ENCODE data around the gene CSF3R.
"Not testable (repeated sequence)": the region's sequence is repeated elsewhere in the genome, so short reads cannot be mapped to it uniquely, and the experiment has no call there.

The CSF3R gene

GRCh38 chr1:36489258-36490051 lies 6.7 kb upstream of the CSF3R start:
- not testable (repeated sequence) for H3K4me1 ChIP-seq (ENCODE audit: control insufficient read depth, insufficient read depth, low read length); H3K4me2 ChIP-seq (ENCODE audit: low read length); H3K9ac ChIP-seq (ENCODE audit: low read depth, low read length); H3K9me3 ChIP-seq (replicated peaks; ENCODE audit: low read length); H3K36me3 ChIP-seq (ENCODE audit: insufficient read depth, low read length); H3K4me3 ChIP-seq (ENCODE audit: low read length)
- peaks cover 31% of the 10 kb centered on the region for H3K27me3 ChIP-seq (ENCODE audit: control insufficient read depth, insufficient read depth, low read length)

- H3K36me3 ChIP-seq (ENCODE audit: insufficient read depth, low read length): no peaks in the 10 kb centered on the region
- no peak overlapping the region for H3K4me2 ChIP-seq (ENCODE audit: low read length)
- no peaks in the 10 kb centered on the region for H3K9me3 ChIP-seq (replicated peaks; ENCODE audit: low read length)
- no peak overlapping the region for H3K4me3 ChIP-seq (ENCODE audit: low read length)
- no peaks in the 10 kb centered on the region for H3K4me1 ChIP-seq (ENCODE audit: control insufficient read depth, insufficient read depth, low read length)
- peaks cover 34% of the 10 kb centered on the region for H3K27me3 ChIP-seq (ENCODE audit: control insufficient read depth, insufficient read depth, low read length)
- H3K9ac ChIP-seq (ENCODE audit: low read depth, low read length): no peak overlapping the region
These were observed 5.2 kb upstream of the CSF3R start for GRCh38 chr1:36487906-36488305.

GRCh38 chr1:36487336-36487725 lies 4.6 kb upstream of the CSF3R start:
- not testable (repeated sequence) for H3K4me1 ChIP-seq (ENCODE audit: control insufficient read depth, insufficient read depth, low read length); H3K9ac ChIP-seq (ENCODE audit: low read depth, low read length)
- peaks cover 30% of the 10 kb centered on the region for H3K27me3 ChIP-seq (ENCODE audit: control insufficient read depth, insufficient read depth, low read length)

GRCh38 chr1:36486439-36487335 lies 4.0 kb upstream of the CSF3R start:
- Histone ChIP-seq H3K9ac (ENCODE audit: low read depth, low read length) (no peak overlapping the region), H3K4me2 (ENCODE audit: low read length) (no peak overlapping the region), H3K36me3 (ENCODE audit: insufficient read depth, low read length) (no peaks in the 10 kb centered on the region), H3K4me1 (ENCODE audit: control insufficient read depth, insufficient read depth, low read length) (no peaks in the 10 kb centered on the region), H3K4me3 (ENCODE audit: low read length) (no peak overlapping the region), H3K27me3 (ENCODE audit: control insufficient read depth, insufficient read depth, low read length) (peaks cover 29% of the 10 kb centered on the region), H3K9me3 (replicated peaks; ENCODE audit: low read length) (no peaks in the 10 kb centered on the region)

More at GRCh38 chr1:36487336-36487725, 4.6 kb upstream of the CSF3R start:
- not testable (repeated sequence) for H3K9me3 ChIP-seq (replicated peaks; ENCODE audit: low read length); H3K4me3 ChIP-seq (ENCODE audit: low read length); H3K4me2 ChIP-seq (ENCODE audit: low read length); H3K36me3 ChIP-seq (ENCODE audit: insufficient read depth, low read length)

GRCh38 chr1:36486093-36486438 lies 3.4 kb upstream of the CSF3R start:
- H3K4me1 ChIP-seq (ENCODE audit: control insufficient read depth, insufficient read depth, low read length): no peaks in the 10 kb centered on the region
- no peak overlapping the region for H3K4me2 ChIP-seq (ENCODE audit: low read length)
- H3K4me3 ChIP-seq (ENCODE audit: low read length): no peak overlapping the region
- H3K27me3 ChIP-seq (ENCODE audit: control insufficient read depth, insufficient read depth, low read length): peaks cover 32% of the 10 kb centered on the region
- H3K36me3 ChIP-seq (ENCODE audit: insufficient read depth, low read length): no peaks in the 10 kb centered on the region
- no peak overlapping the region for H3K9ac ChIP-seq (ENCODE audit: low read depth, low read length)
- H3K9me3 ChIP-seq (replicated peaks; ENCODE audit: low read length): no peaks in the 10 kb centered on the region

GRCh38 chr1:36484099-36484498 lies 1.4 kb upstream of the CSF3R start:
- H3K4me3 ChIP-seq (ENCODE audit: low read length): no peak overlapping the region
- H3K4me1 ChIP-seq (ENCODE audit: control insufficient read depth, insufficient read depth, low read length): no peaks in the 10 kb centered on the region
- peaks cover 48% of the 10 kb centered on the region for H3K27me3 ChIP-seq (ENCODE audit: control insufficient read depth, insufficient read depth, low read length)

GRCh38 chr1:36481771-36482723 lies 666 bp downstream of the CSF3R start:
- Histone ChIP-seq H3K9me3 (replicated peaks; ENCODE audit: low read length) (no peaks in the 10 kb centered on the region), H3K4me3 (ENCODE audit: low read length) (no peak overlapping the region), H3K4me2 (ENCODE audit: low read length) (no peak overlapping the region), H3K36me3 (ENCODE audit: insufficient read depth, low read length) (no peaks in the 10 kb centered on the region), H3K4me1 (ENCODE audit: control insufficient read depth, insufficient read depth, low read length) (no peaks in the 10 kb centered on the region), H3K27me3 (ENCODE audit: control insufficient read depth, insufficient read depth, low read length) (peaks cover 49% of the 10 kb centered on the region), H3K9ac (ENCODE audit: low read depth, low read length) (no peak overlapping the region)

More at GRCh38 chr1:36484099-36484498, 1.4 kb upstream of the CSF3R start:
- H3K9me3 ChIP-seq (replicated peaks; ENCODE audit: low read length): no peaks in the 10 kb centered on the region
- H3K36me3 ChIP-seq (ENCODE audit: insufficient read depth, low read length): no peaks in the 10 kb centered on the region
- H3K9ac ChIP-seq (ENCODE audit: low read depth, low read length): no peak overlapping the region
- H3K4me2 ChIP-seq (ENCODE audit: low read length): no peak overlapping the region

- Histone ChIP-seq H3K36me3 (ENCODE audit: insufficient read depth, low read length) (no peaks in the 10 kb centered on the region), H3K4me1 (ENCODE audit: control insufficient read depth, insufficient read depth, low read length) (no peaks in the 10 kb centered on the region), H3K9me3 (replicated peaks; ENCODE audit: low read length) (no peaks in the 10 kb centered on the region), H3K4me3 (ENCODE audit: low read length) (no peak overlapping the region), H3K9ac (ENCODE audit: low read depth, low read length) (no peak overlapping the region), H3K27me3 (ENCODE audit: control insufficient read depth, insufficient read depth, low read length) (peaks cover 51% of the 10 kb centered on the region), H3K4me2 (ENCODE audit: low read length) (no peak overlapping the region)
These were observed 1.6 kb downstream of the CSF3R start for GRCh38 chr1:36481091-36481490.

GRCh38 chr1:36480161-36480560 lies 2.6 kb downstream of the CSF3R start:
- Histone ChIP-seq H3K4me1 (ENCODE audit: control insufficient read depth, insufficient read depth, low read length) (no peaks in the 10 kb centered on the region), H3K36me3 (ENCODE audit: insufficient read depth, low read length) (no peaks in the 10 kb centered on the region), H3K9ac (ENCODE audit: low read depth, low read length) (no peak overlapping the region), H3K9me3 (replicated peaks; ENCODE audit: low read length) (no peaks in the 10 kb centered on the region), H3K4me3 (ENCODE audit: low read length) (no peak overlapping the region), H3K4me2 (ENCODE audit: low read length) (no peak overlapping the region), H3K27me3 (ENCODE audit: control insufficient read depth, insufficient read depth, low read length) (peaks cover 51% of the 10 kb centered on the region)

GRCh38 chr1:36479505-36480051 lies 3.1 kb downstream of the CSF3R start:
- no peaks in the 10 kb centered on the region for H3K36me3 ChIP-seq (ENCODE audit: insufficient read depth, low read length)
- no peaks in the 10 kb centered on the region for H3K4me1 ChIP-seq (ENCODE audit: control insufficient read depth, insufficient read depth, low read length)
- H3K4me3 ChIP-seq (ENCODE audit: low read length): no peak overlapping the region
- H3K27me3 ChIP-seq (ENCODE audit: control insufficient read depth, insufficient read depth, low read length): peaks cover 50% of the 10 kb centered on the region
- no peak overlapping the region for H3K4me2 ChIP-seq (ENCODE audit: low read length)
- no peak overlapping the region for H3K9ac ChIP-seq (ENCODE audit: low read depth, low read length)
- no peaks in the 10 kb centered on the region for H3K9me3 ChIP-seq (replicated peaks; ENCODE audit: low read length)

- peaks cover 51% of the 10 kb centered on the region for H3K27me3 ChIP-seq (ENCODE audit: control insufficient read depth, insufficient read depth, low read length)
- not testable (repeated sequence) for H3K4me1 ChIP-seq (ENCODE audit: control insufficient read depth, insufficient read depth, low read length); H3K4me2 ChIP-seq (ENCODE audit: low read length); H3K9ac ChIP-seq (ENCODE audit: low read depth, low read length); H3K4me3 ChIP-seq (ENCODE audit: low read length); H3K36me3 ChIP-seq (ENCODE audit: insufficient read depth, low read length); H3K9me3 ChIP-seq (replicated peaks; ENCODE audit: low read length)
These were observed 5.1 kb downstream of the CSF3R start for GRCh38 chr1:36477615-36478014.
